GM10248 (cell line): ENCODE measurements around the gene PCBD1.
"Not testable (repeated sequence)": the region's sequence is repeated elsewhere in the genome, so short reads cannot be mapped to it uniquely, and the experiment has no call there.

Source experiments
- CTCF ChIA-PET: fragments of 300-600 bp; sonication (Branson Sonifier 250); formaldehyde crosslinking; extraction: SDS; loops from one replicate; lab custom pipeline; 2021; ENCODE audit warnings: antibody characterized with exemption; lab: Yijun Ruan, JAX
- POLR2A ChIA-PET: fragments of 350-650 bp; sonication (Branson Sonifier 250); formaldehyde crosslinking; extraction: SDS; loops from one replicate; lab custom pipeline; 2020; ENCODE audit warnings: antibody characterized with exemption; lab: Yijun Ruan, JAX
- DNase-seq: peaks from one replicate; pipeline ENCODE4 v3.0.0; 2012; ENCODE audit errors: extremely low spot score
- TF ChIP-seq, protein P1 (sequence below): IDR thresholded peaks from 2 replicates; pipeline ENCODE4 v1.5.1; 2012; ENCODE audit warnings: mild to moderate bottlenecking, low read depth; ENCODE audit errors: extremely low read depth, missing control alignments, control extremely low read depth

The PCBD1 gene

DNA sequence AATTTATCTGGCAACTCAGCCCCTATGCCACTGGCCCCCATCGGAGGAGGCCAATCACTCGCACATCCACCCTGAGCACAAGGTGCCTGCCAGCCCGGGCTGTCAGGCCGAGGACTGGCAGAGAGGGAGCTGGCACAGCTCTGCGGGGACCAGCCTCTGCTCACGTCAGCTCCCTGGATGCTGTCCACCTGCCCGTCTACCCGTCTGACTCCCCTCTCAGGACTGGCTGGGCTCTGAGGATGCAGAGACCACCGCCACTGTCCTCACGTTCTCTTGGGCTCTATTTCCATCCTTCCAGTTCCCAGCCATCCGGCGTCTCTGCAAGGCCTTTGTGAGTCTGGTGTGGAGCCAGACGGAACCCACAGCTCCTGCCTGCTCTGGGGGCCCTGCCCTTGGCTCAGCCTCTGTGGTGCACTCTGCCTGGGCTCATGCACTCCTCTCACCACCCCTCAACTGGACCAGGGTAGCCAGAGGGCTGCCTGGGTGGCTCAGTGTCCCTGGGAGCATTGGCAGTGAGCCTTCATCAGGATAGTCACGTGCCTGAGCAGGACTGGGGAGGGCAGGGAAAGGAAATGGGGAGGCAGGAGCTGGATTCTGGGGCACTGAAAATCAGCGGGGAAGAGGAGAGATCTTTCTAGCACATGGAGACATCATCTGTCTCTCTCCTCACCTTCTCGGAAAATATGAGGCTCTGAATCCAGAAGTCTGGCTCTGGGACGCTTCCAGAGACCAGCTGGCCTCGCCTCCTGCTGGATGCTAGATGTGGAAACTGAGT is 38.0 kb upstream of the PCBD1 start:
- TF ChIP-seq, protein P1, sequence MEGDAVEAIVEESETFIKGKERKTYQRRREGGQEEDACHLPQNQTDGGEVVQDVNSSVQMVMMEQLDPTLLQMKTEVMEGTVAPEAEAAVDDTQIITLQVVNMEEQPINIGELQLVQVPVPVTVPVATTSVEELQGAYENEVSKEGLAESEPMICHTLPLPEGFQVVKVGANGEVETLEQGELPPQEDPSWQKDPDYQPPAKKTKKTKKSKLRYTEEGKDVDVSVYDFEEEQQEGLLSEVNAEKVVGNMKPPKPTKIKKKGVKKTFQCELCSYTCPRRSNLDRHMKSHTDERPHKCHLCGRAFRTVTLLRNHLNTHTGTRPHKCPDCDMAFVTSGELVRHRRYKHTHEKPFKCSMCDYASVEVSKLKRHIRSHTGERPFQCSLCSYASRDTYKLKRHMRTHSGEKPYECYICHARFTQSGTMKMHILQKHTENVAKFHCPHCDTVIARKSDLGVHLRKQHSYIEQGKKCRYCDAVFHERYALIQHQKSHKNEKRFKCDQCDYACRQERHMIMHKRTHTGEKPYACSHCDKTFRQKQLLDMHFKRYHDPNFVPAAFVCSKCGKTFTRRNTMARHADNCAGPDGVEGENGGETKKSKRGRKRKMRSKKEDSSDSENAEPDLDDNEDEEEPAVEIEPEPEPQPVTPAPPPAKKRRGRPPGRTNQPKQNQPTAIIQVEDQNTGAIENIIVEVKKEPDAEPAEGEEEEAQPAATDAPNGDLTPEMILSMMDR, result no peak
- no peak for DNase-seq
- ChIA-PET POLR2A (no interaction called here), CTCF (interaction anchor here (0.7 to 4.3 kb wide), 13 partner anchors 9 to 358 kb away, joined by 3 to 32 read pairs (median 5); partner anchors contain the start of gene PCBD1)

GRCh38 chr10:70925377-70926225 is 37.2 kb upstream of the PCBD1 start:
- DNase-seq, result peak; percentile 83
- TF ChIP-seq, protein P1, result peak; percentile 92
- CTCF ChIA-PET, result interaction anchor here (0.7 to 4.3 kb wide), 37 partner anchors 8 to 394 kb away, joined by 3 to 32 read pairs (median 4); partner anchors contain the start of genes PCBD1 and SLC29A3
- POLR2A ChIA-PET, result no interaction called here

GRCh38 chr10:70923696-70924095 is 35.3 kb upstream of the PCBD1 start:
- DNase-seq, result no peak
- TF ChIP-seq, protein P1, result no peak
- POLR2A ChIA-PET, result no interaction called here
- CTCF ChIA-PET, result interaction anchor here (0.8 to 4.3 kb wide), 13 partner anchors 16 to 395 kb away, joined by 3 to 32 read pairs (median 7); partner anchors contain the start of gene SLC29A3

GRCh38 chr10:70921285-70921684 is 32.9 kb upstream of the PCBD1 start:
- TF ChIP-seq, protein P1, result no peak
- ChIA-PET POLR2A (interaction anchor here (0.6 kb wide), 1 partner anchor 146 kb away, joined by 3 read pairs; no protein-coding TSS in a partner anchor), CTCF (no interaction called here)
- DNase-seq, result no peak

DNA sequence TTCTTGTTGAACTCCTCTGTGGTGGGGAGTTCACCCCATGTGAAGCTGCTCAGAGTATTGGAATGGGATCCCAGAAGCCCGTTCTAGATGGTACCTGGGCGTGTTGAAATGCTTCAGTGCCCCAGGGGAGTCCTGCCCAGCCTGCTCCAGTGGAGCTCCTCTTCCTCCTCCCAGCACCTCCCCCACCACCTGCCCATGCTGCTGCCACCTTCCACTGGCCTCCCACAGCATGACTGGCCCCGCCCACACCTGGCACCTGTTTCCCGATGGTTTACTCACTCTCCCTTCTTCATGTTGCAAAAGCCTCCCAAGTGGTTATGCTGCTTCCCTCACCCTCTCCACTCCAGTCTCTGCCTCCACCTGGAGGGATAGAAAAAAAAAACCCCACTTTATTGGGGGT is 32.2 kb upstream of the PCBD1 start:
- ChIA-PET POLR2A (no interaction called here), CTCF (no interaction called here)
- no peak for DNase-seq
- TF ChIP-seq, protein P1, result no peak

GRCh38 chr10:70919906-70920305 is 31.5 kb upstream of the PCBD1 start:
- CTCF ChIA-PET, result interaction anchor here (1.3 kb wide), 1 partner anchor 15 kb away, joined by 4 read pairs; no protein-coding TSS in a partner anchor
- DNase-seq, POLR2A ChIA-PET: not testable (repeated sequence)
